ENCODE data around the gene SCAMP2. TPM values are rescaled to one million over a fixed set of nuclear protein-coding genes. Genes with fewer than 3 reads are reported as not detected.

SCAMP2 gene
- total RNA-seq, 1 experiment from 2014 or later = 55.8 TPM

- intact Hi-C loops (cut with micrococcal nuclease) = loop anchor here (2.0 kb wide), 1 partner anchor 29 kb away; the partner anchor contains the start of gene SCAMP2
- TSS peak; percentile 95 for BruUV-seq (replicated peaks)
Measured at GRCh38 chr15:74843445-74843828, 29.7 kb downstream of the SCAMP2 start.

More at GRCh38 chr15:74843445-74843828, 29.7 kb downstream of the SCAMP2 start:
- no peak for DNase-seq (ENCODE audit: low read depth, low spot score)
- peaks cover 6% of the 10 kb centered on the region; the same call in 1 of the 2 replicates for H3K79me2 ChIP-seq (ENCODE audit: insufficient read depth, low read length)
- H3K9me3 ChIP-seq (ENCODE audit: control insufficient read depth in 1 of 2, insufficient read depth in 1 of 2, low read depth in 1 of 2, low read length in 2 of 2) = no peaks in the 10 kb centered on the region
- POLR2A ChIA-PET = interaction anchor here (1.0 kb wide), 1 partner anchor 12 kb away, joined by 3 read pairs; no protein-coding TSS in a partner anchor
- H3K9me2 ChIP-seq (ENCODE audit: insufficient read depth) = no peaks in the 10 kb centered on the region
- peak overlapping the region; percentile 88 for H3K9ac ChIP-seq (ENCODE audit: low read length)
- RAD21 ChIA-PET (ENCODE audit: low non-redundant PET in 1 of 2, low total read pairs in 2 of 2, uncharacterized antibody in 2 of 2, unreplicated experiment in 2 of 2) = interaction anchor here in 1 of 2 experiments (1.6 kb wide), 1 partner anchor 58 kb away, joined by 3 read pairs; no protein-coding TSS in a partner anchor
- H3K4me2 ChIP-seq (ENCODE audit: low read length) = peak overlapping the region; percentile 90
- peaks cover 9 to 21% of the 10 kb centered on the region in 2 experiments; a peak in 3 of 4 replicates for H3K4me1 ChIP-seq (ENCODE audit: control insufficient read depth in 1 of 2, insufficient read depth in 2 of 2, low read length in 2 of 2)
- H3K4me3 ChIP-seq (replicated peaks in 1 of 2; ENCODE audit: low read depth in 1 of 2, low read length in 2 of 2) = peak overlapping the region; percentile 53 to 78
- H2AFZ ChIP-seq (ENCODE audit: low read depth, low read length, poor library complexity, severe bottlenecking) = no peak overlapping the region
- no peaks in the 10 kb centered on the region for H4K20me1 ChIP-seq (ENCODE audit: insufficient read depth)
- peak overlapping the region; percentile 93 for H3K27ac ChIP-seq (ENCODE audit: low read depth, low read length)
- no peak for ATAC-seq
- peaks cover 13 to 22% of the 10 kb centered on the region in 2 experiments; a peak in 2 of 4 replicates for H3K36me3 ChIP-seq (ENCODE audit: control insufficient read depth in 1 of 2, insufficient read depth in 2 of 2, low read length in 2 of 2)
- TF ChIP-seq SP1 (IDR thresholded peaks at IDR 0.05; ENCODE audit: low read depth) (no peak), SIN3A (IDR thresholded peaks at IDR 0.05; ENCODE audit: low read depth) (peak; percentile 7; the same call in 1 of the 2 replicates), POLR2A (IDR thresholded peaks at IDR 0.05; ENCODE audit: borderline replicate concordance, extremely low read depth, insufficient read depth, insufficient read length) (no peak)
- TF ChIP-seq, protein P1, sequence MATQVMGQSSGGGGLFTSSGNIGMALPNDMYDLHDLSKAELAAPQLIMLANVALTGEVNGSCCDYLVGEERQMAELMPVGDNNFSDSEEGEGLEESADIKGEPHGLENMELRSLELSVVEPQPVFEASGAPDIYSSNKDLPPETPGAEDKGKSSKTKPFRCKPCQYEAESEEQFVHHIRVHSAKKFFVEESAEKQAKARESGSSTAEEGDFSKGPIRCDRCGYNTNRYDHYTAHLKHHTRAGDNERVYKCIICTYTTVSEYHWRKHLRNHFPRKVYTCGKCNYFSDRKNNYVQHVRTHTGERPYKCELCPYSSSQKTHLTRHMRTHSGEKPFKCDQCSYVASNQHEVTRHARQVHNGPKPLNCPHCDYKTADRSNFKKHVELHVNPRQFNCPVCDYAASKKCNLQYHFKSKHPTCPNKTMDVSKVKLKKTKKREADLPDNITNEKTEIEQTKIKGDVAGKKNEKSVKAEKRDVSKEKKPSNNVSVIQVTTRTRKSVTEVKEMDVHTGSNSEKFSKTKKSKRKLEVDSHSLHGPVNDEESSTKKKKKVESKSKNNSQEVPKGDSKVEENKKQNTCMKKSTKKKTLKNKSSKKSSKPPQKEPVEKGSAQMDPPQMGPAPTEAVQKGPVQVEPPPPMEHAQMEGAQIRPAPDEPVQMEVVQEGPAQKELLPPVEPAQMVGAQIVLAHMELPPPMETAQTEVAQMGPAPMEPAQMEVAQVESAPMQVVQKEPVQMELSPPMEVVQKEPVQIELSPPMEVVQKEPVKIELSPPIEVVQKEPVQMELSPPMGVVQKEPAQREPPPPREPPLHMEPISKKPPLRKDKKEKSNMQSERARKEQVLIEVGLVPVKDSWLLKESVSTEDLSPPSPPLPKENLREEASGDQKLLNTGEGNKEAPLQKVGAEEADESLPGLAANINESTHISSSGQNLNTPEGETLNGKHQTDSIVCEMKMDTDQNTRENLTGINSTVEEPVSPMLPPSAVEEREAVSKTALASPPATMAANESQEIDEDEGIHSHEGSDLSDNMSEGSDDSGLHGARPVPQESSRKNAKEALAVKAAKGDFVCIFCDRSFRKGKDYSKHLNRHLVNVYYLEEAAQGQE (IDR thresholded peaks at IDR 0.05; ENCODE audit: low read depth) = no peak
- CTCF ChIA-PET = interaction anchor here (1.1 to 1.9 kb wide), 3 partner anchors 58 to 145 kb away, joined by 3 to 8 read pairs (median 4); no protein-coding TSS in a partner anchor
- H3K27me3 ChIP-seq (ENCODE audit: insufficient read depth, low read length) = no peaks in the 10 kb centered on the region

Data from HCT116 (cell line).